Measurements from ENCODE around the gene MANSC1. TPM values are rescaled to one million over a fixed set of nuclear protein-coding genes. Genes with fewer than 3 reads are reported as not detected.

The MANSC1 gene
- total RNA-seq, 1 experiment from 2014 or later: 32.0 TPM

DNA sequence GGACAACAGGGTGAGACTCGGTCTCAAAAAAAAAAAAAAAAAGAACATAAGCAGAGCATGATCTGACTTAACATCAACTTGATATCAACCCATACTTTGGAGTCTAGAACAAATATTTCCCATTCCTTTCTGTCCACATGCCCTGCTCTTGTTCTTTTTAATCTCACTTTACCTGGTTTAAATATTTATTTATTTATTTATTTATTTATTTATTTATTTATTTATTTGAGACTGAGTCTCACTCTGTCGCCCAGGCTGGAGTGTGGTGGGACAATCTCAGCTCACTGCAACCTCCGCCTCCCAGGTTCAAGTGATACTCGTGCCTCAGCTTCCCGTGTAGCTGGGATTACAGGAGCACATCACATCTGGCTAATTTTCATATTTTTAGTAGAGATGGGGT is 63.6 kb downstream of the MANSC1 start:
- no peak overlapping the region for H3K4me3 ChIP-seq
- H3K27ac ChIP-seq: no peak overlapping the region
- H3K36me3 ChIP-seq (ENCODE audit: low read depth): no peaks in the 10 kb centered on the region
- H4K20me1 ChIP-seq (ENCODE audit: insufficient read depth): no peaks in the 10 kb centered on the region
- DNase-seq: no peak
- TF ChIP-seq EZH2 (IDR thresholded peaks at IDR 0.05; ENCODE audit: low read depth): no peak
- TF ChIP-seq, protein P1, sequence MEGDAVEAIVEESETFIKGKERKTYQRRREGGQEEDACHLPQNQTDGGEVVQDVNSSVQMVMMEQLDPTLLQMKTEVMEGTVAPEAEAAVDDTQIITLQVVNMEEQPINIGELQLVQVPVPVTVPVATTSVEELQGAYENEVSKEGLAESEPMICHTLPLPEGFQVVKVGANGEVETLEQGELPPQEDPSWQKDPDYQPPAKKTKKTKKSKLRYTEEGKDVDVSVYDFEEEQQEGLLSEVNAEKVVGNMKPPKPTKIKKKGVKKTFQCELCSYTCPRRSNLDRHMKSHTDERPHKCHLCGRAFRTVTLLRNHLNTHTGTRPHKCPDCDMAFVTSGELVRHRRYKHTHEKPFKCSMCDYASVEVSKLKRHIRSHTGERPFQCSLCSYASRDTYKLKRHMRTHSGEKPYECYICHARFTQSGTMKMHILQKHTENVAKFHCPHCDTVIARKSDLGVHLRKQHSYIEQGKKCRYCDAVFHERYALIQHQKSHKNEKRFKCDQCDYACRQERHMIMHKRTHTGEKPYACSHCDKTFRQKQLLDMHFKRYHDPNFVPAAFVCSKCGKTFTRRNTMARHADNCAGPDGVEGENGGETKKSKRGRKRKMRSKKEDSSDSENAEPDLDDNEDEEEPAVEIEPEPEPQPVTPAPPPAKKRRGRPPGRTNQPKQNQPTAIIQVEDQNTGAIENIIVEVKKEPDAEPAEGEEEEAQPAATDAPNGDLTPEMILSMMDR (conservative IDR thresholded peaks at IDR 0.05): no peak
- POLR2A ChIA-PET (ENCODE audit: unreplicated experiment): interaction anchor here (0.6 kb wide), 1 partner anchor 1515 kb away, joined by 3 read pairs; no protein-coding TSS in a partner anchor
- no peak overlapping the region for H3K4me2 ChIP-seq
- no peaks in the 10 kb centered on the region for H3K9me3 ChIP-seq (ENCODE audit: insufficient read depth, low read depth)
- H3K27me3 ChIP-seq (ENCODE audit: insufficient read depth, low read depth): no peaks in the 10 kb centered on the region
- no peak overlapping the region for H2AFZ ChIP-seq
- peaks cover 7% of the 10 kb centered on the region for H3F3A ChIP-seq (ENCODE audit: insufficient read depth, low read depth)
- no peaks in the 10 kb centered on the region for H3K79me2 ChIP-seq (ENCODE audit: low read depth)
- peaks cover 14% of the 10 kb centered on the region for H3K4me1 ChIP-seq (replicated peaks; ENCODE audit: insufficient read depth)
- intact Hi-C loops (cut with micrococcal nuclease; ENCODE audit: unreplicated experiment): no loop called here
- no TSS peak for BruUV-seq (replicated peaks)
- CTCF ChIA-PET: interaction anchor here (0.7 kb wide), 1 partner anchor 32 kb away, joined by 4 read pairs; no protein-coding TSS in a partner anchor
- H3K9me2 ChIP-seq (ENCODE audit: insufficient read depth): no peaks in the 10 kb centered on the region

DNA sequence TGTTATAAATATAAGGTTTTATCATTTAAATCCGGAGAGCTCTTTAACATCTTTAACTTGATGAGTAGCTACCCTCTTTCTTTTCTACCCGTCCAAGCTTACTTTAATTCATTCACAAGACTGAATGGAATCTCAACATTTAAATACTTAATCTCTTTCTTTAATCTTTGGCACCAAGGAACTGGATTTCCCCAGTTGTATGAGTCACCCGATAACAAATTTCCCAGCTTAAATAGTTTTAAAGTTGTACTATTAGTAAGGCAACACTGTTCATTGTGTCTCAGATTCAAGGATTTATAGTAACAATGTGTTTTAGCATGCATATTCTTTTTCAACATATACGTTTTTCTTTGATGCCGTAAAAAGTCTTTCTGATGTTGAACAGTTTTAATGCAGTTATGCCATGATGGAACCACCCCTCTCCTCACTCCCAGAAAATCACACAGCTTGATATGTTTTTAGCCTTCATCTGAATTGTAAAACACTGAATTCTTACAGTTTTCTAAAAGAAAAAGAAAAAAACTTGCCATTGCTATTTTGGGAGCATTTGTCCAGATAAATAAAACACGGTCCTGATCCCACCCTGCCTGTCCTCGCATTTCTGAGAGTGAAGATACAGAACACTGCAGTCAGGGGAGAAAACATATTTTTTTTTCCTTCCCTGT is 67.1 kb downstream of the MANSC1 start:
- Histone ChIP-seq H3K9me2 (ENCODE audit: insufficient read depth) (no peaks in the 10 kb centered on the region), H3F3A (ENCODE audit: insufficient read depth, low read depth) (peaks cover 3% of the 10 kb centered on the region), H2AFZ (no peak overlapping the region), H3K9me3 (ENCODE audit: insufficient read depth, low read depth) (no peaks in the 10 kb centered on the region), H3K79me2 (ENCODE audit: low read depth) (no peaks in the 10 kb centered on the region), H3K36me3 (ENCODE audit: low read depth) (no peaks in the 10 kb centered on the region), H3K27ac (0 out of 2 replicates have a peak overlapping the region, but pooled peaks have one; percentile 25), H3K4me2 (peak overlapping the region; percentile 24), H3K4me1 (replicated peaks; ENCODE audit: insufficient read depth) (peaks cover 14% of the 10 kb centered on the region), H3K27me3 (ENCODE audit: insufficient read depth, low read depth) (no peaks in the 10 kb centered on the region), H4K20me1 (ENCODE audit: insufficient read depth) (no peaks in the 10 kb centered on the region), H3K4me3 (no peak overlapping the region)
- ChIA-PET POLR2A (ENCODE audit: unreplicated experiment) (interaction anchor here (0.6 to 0.7 kb wide), 3 partner anchors 9 to 77 kb away, joined by 3 to 5 read pairs (median 4); no protein-coding TSS in a partner anchor), CTCF (interaction anchor here (0.6 kb wide), 1 partner anchor 117 kb away, joined by 3 read pairs; no protein-coding TSS in a partner anchor)
- intact Hi-C loops (cut with micrococcal nuclease; ENCODE audit: unreplicated experiment): loop anchor here (5.0 kb wide), 1 partner anchor 49 kb away; no protein-coding TSS in a partner anchor
- no TSS peak for BruUV-seq (replicated peaks)
- DNase-seq: peak in 1 of 2 experiments; percentile 81
- TF ChIP-seq, protein P1 (conservative IDR thresholded peaks at IDR 0.05): no peak
- TF ChIP-seq EZH2 (IDR thresholded peaks at IDR 0.05; ENCODE audit: low read depth): no peak

DNA sequence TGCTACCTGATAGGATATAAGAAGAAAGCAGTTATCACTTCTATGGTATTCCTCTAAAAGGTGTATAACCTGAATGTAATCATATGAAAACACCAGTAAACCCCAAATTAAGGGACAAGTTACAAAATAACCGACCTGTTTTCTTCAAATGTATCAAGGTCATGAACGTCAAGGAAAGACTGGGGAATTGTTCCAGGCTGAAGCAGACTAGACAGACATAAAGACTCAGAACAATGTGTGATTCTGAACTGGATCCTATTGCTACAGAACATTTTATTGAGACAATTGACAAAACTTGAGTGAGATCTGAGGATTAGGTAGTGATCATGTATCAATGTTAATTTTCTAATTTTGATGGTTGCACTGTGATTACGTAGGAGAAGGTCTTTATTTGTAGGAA is 67.8 kb downstream of the MANSC1 start:
- no peak overlapping the region for H3K4me3 ChIP-seq
- no peaks in the 10 kb centered on the region for H3K27me3 ChIP-seq (ENCODE audit: insufficient read depth, low read depth)
- BruUV-seq (replicated peaks): no TSS peak
- H3K4me2 ChIP-seq: peak overlapping the region; percentile 24; the same call in 1 of the 2 replicates
- POLR2A ChIA-PET (ENCODE audit: unreplicated experiment): no interaction called here
- DNase-seq: no peak
- intact Hi-C loops (cut with micrococcal nuclease; ENCODE audit: unreplicated experiment): loop anchor here (5.0 kb wide), 1 partner anchor 50 kb away; no protein-coding TSS in a partner anchor
- CTCF ChIA-PET: interaction anchor here (0.6 kb wide), 1 partner anchor 117 kb away, joined by 3 read pairs; no protein-coding TSS in a partner anchor
- peaks cover 3% of the 10 kb centered on the region for H3F3A ChIP-seq (ENCODE audit: insufficient read depth, low read depth)
- no peak for TF ChIP-seq EZH2 (IDR thresholded peaks at IDR 0.05; ENCODE audit: low read depth)
- TF ChIP-seq, protein P1 (conservative IDR thresholded peaks at IDR 0.05): no peak
- no peak overlapping the region for H3K27ac ChIP-seq
- no peak overlapping the region for H2AFZ ChIP-seq
- H3K9me2 ChIP-seq (ENCODE audit: insufficient read depth): no peaks in the 10 kb centered on the region
- H3K79me2 ChIP-seq (ENCODE audit: low read depth): no peaks in the 10 kb centered on the region
- peaks cover 14% of the 10 kb centered on the region for H3K4me1 ChIP-seq (replicated peaks; ENCODE audit: insufficient read depth)
- H3K9me3 ChIP-seq (ENCODE audit: insufficient read depth, low read depth): no peaks in the 10 kb centered on the region; the same call in 1 of the 2 replicates
- no peaks in the 10 kb centered on the region for H4K20me1 ChIP-seq (ENCODE audit: insufficient read depth)
- no peaks in the 10 kb centered on the region for H3K36me3 ChIP-seq (ENCODE audit: low read depth)

Data from PC-9 (cell line).